NOMO-1 treated with DMSO at 0.1 percent for 48 hours (cell line): ENCODE measurements around the gene OPN4.
A peak's percentile ranks its signal among the peaks of the same experiment; 100 is the strongest.

Experiments
- DNase-seq: peaks from one replicate; lab custom pipeline; 2025; ENCODE audit not compliant: unreplicated experiment; lab: John Stamatoyannopoulos, UW

OPN4 gene

GRCh38 chr10:86678999-86679792 lies 24.8 kb downstream of the OPN4 start:
- peak; percentile 57 for DNase-seq

GRCh38 chr10:86681047-86681446 lies 26.7 kb downstream of the OPN4 start:
- no peak for DNase-seq

GRCh38 chr10:86681722-86682386 lies 27.5 kb downstream of the OPN4 start:
- DNase-seq, result no peak

- no peak for DNase-seq
Observed at GRCh38 chr10:86682675-86683074, 28.3 kb downstream of the OPN4 start.

GRCh38 chr10:86684331-86685097 lies 30.2 kb downstream of the OPN4 start:
- no peak for DNase-seq

- no peak for DNase-seq
Observed at GRCh38 chr10:86685416-86685815, 31.1 kb downstream of the OPN4 start.

GRCh38 chr10:86685893-86686632 lies 31.7 kb downstream of the OPN4 start:
- no peak for DNase-seq

GRCh38 chr10:86686972-86687371 lies 32.6 kb downstream of the OPN4 start:
- DNase-seq, result no peak

- no peak for DNase-seq
Observed at GRCh38 chr10:86687750-86688149, 33.4 kb downstream of the OPN4 start.

- peak; percentile 77 for DNase-seq
Observed at GRCh38 chr10:86688398-86688921, 34.1 kb downstream of the OPN4 start.

- no peak for DNase-seq
Observed at GRCh38 chr10:86689146-86689545, 34.8 kb downstream of the OPN4 start.

- DNase-seq, result no peak
Observed at GRCh38 chr10:86690231-86690630, 35.9 kb downstream of the OPN4 start.

- DNase-seq, result no peak
Observed at GRCh38 chr10:86690657-86691084, 36.3 kb downstream of the OPN4 start.

GRCh38 chr10:86691333-86692022 lies 37.1 kb downstream of the OPN4 start:
- DNase-seq, result no peak

GRCh38 chr10:86692023-86692514 lies 37.7 kb downstream of the OPN4 start:
- no peak for DNase-seq

- DNase-seq, result no peak
Observed at GRCh38 chr10:86692664-86693063, 38.3 kb downstream of the OPN4 start.

- no peak for DNase-seq
Observed at GRCh38 chr10:86693275-86693674, 38.9 kb downstream of the OPN4 start.

GRCh38 chr10:86693721-86694369 lies 39.5 kb downstream of the OPN4 start:
- peak; percentile 42 for DNase-seq

GRCh38 chr10:86698207-86698940 lies 44.0 kb downstream of the OPN4 start:
- no peak for DNase-seq
